ENCODE data around the gene RALB.

Gene RALB

DNA sequence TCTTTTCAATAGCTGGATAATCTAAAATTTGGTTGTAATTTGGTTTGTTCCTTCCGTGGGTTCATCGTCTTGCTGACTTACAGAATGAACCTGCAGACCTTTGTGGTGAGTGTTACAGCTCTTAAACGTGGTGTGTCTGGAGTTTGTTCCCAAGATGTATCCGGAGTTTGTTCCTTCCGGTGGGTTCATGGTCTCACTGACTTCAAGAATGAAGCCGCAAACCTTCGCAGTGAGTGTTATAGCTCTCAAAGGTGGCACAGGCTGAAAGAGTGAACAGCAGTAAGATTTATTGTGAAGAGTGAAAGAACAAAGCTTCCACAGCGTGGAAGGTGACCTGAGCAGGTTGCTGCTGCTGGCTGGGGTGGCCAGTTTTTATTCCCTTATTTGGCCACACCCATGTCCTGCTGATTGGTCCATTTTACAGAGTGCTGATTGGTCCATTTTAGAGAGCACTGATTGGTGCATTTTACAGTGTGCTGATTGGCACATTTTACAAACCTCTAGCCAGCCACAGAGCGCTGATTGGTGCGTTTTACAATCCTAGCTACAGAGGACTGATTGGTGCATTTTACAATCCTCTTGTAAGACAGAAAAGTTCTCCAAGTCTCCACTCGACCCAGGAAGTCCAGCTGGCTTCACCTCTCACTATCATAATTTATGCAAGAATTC is 16.6 kb downstream of the RALB start:
- DNase-seq (ENCODE audit: extremely low read depth, low read depth) = no peak
- TF ChIP-seq, protein P1, sequence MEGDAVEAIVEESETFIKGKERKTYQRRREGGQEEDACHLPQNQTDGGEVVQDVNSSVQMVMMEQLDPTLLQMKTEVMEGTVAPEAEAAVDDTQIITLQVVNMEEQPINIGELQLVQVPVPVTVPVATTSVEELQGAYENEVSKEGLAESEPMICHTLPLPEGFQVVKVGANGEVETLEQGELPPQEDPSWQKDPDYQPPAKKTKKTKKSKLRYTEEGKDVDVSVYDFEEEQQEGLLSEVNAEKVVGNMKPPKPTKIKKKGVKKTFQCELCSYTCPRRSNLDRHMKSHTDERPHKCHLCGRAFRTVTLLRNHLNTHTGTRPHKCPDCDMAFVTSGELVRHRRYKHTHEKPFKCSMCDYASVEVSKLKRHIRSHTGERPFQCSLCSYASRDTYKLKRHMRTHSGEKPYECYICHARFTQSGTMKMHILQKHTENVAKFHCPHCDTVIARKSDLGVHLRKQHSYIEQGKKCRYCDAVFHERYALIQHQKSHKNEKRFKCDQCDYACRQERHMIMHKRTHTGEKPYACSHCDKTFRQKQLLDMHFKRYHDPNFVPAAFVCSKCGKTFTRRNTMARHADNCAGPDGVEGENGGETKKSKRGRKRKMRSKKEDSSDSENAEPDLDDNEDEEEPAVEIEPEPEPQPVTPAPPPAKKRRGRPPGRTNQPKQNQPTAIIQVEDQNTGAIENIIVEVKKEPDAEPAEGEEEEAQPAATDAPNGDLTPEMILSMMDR (IDR thresholded peaks at IDR 0.05; ENCODE audit: low read depth, low read length) = no peak

DNA sequence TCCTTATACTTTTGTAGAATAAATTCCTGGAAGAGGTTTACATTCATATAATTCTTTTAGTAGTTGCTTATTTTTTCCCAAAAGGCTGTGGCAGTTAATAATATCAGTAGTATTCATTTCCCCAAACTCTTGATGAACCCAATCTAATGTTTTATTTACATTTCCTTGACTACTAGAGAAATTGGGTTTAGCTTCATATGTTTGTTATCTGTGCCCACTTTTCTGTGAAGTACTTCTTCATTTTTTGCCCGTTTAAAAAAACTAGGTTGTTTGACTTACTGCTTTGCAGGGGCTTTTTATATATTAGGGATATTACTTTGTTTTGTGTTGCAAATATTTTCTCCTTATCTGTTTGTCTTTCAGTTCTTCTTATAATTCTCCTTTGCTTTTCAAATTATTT is 17.2 kb downstream of the RALB start:
- TF ChIP-seq, protein P1 (IDR thresholded peaks at IDR 0.05; ENCODE audit: low read depth, low read length) = no peak
- no peak for DNase-seq (ENCODE audit: extremely low read depth, low read depth)

- TF ChIP-seq, protein P1 (IDR thresholded peaks at IDR 0.05; ENCODE audit: low read depth, low read length) = no peak
- no peak for DNase-seq (ENCODE audit: extremely low read depth, low read depth)
Observed at GRCh38 chr2:120271711-120272379, 19.2 kb downstream of the RALB start.

DNA sequence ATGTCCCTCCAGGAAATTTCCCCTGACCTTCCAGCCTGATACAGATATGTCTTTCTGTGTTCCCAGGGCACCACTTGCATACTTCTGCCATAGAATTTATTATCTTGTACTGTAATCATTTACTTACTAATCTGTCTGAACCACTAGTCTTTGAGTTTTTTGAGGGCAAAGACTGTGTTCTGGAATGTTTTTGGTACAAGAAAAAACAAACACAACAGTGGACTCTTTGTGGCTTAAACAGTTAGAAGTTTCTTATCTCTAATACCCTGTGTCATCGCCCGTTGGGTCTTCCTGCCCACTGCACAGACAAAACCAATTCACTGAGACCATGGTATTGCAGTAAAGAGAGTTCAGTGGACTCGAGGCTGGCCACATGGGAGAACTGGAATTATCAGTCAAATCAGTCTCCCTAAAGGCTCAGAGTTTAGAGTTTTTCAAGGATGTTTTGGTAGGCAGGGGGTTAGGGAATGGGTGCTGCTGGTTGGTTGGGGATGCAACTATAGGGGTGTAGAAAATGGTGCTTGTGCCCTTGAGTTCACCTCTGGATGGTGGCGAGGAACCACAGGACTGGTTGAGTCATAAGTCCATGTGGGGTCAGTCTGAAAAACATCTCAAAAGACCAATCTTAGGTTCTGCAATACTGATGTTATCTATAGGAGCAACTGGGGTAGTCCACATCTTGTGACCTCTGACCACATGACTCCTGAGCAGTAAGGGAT is 20.3 kb downstream of the RALB start:
- TF ChIP-seq, protein P1 (IDR thresholded peaks at IDR 0.05; ENCODE audit: low read depth, low read length) = no peak
- DNase-seq (ENCODE audit: extremely low read depth, low read depth) = no peak

DNA sequence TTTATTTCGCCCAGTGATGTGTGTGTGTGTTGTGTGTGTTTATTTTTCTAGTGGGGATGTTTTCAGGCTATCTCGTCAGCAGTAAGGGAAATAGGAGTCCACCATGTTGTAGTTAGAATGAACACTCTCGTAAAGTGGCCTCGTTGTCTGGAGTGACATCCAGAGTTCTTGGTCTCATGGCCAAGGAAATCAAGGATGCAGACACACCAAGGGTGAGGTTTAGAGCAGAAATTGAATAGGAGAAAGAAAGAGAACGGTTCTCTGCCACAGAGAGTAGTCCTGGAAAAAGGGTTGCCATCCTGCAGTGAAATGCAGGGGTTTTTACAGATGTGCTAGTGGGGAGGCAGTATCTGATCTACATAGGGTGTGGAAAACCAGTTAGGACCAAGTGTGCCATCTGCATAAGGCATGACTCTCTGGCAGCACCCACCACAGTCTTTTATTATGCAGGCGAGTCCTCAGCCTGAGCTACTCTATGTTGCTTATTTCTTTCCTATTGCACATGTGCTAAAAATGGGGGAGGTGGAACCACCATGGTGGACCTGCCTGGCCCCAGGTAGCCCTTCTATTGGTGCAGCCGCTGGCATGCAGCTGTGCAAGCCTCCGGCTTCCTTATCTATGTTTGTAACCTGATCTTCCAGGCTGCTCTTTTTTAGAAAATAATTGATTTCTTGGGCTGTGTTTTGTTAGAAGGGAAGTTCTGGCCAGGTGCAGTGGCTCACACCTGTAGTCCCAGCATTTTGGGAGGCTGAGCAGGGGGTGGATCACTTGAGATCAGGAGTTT is 23.2 kb downstream of the RALB start:
- TF ChIP-seq, protein P1 (IDR thresholded peaks at IDR 0.05; ENCODE audit: low read depth, low read length) = no peak
- no peak for DNase-seq (ENCODE audit: extremely low read depth, low read depth)

GRCh38 chr2:120277505-120278205 is 25.0 kb downstream of the RALB start:
- TF ChIP-seq, protein P1 (IDR thresholded peaks at IDR 0.05; ENCODE audit: low read depth, low read length) = no peak
- no peak for DNase-seq (ENCODE audit: extremely low read depth, low read depth)
